ENCODE results near the gene WDFY4. TPM values are rescaled to one million over a fixed set of nuclear protein-coding genes. Genes with fewer than 3 reads are reported as not detected.

WDFY4 gene
- total and polyA plus RNA-seq, 2 of the 13 experiments (the other 11 are each of a cell fraction or from before 2014, with no cell fraction given), result not detected

DNA sequence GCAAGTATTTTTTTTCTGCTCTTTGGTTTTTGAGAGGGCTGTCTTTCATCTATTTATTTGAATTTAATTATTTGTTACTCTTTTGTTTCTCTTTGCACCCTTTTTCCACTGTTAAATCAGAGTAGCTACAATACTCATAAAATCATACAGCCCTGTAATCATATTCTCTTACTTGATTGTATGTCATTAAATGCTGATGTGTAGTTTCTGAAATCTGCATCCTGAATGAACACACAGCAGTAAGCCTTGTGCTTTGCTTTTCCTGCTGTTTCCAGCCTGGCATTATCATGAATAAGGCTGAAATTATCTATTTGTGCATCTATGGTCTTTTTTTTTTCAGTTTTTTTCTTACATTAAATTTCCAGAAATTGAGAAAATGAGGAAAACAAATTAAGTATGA lies 250.9 kb downstream of the WDFY4 start:
- BruUV-seq (replicated peaks), result no TSS peak
- no peak for DNase-seq (ENCODE audit: low spot score)
- H3K27ac ChIP-seq (ENCODE audit: extremely low read length, insufficient read depth, low read length), result no peak overlapping the region
- POLR2A ChIA-PET, result no interaction called here
- H4K20me1 ChIP-seq (ENCODE audit: insufficient read depth, low read length), result no peaks in the 10 kb centered on the region
- CTCF ChIA-PET (ENCODE audit: low intra/inter-chr PET ratio, low total read pairs), result no interaction called here
- H3K9me3 ChIP-seq (ENCODE audit: low read length), result no peaks in the 10 kb centered on the region
- H3K27me3 ChIP-seq (ENCODE audit: control insufficient read depth in 1 of 2, insufficient read depth in 2 of 2, low read length in 2 of 2), result peaks cover 4 to 18% of the 10 kb centered on the region in 2 experiments; a peak in 3 of 5 replicates
- H3K9ac ChIP-seq (ENCODE audit: insufficient read depth, low read depth, low read length), result no peak overlapping the region
- no peak overlapping the region for H3K4me3 ChIP-seq (replicated peaks in 1 of 3; ENCODE audit: insufficient read depth in 1 of 3, low read depth in 2 of 3, low read length in 3 of 3)
- FAIRE-seq, result no peak
- H3K36me3 ChIP-seq (replicated peaks in 1 of 2; ENCODE audit: control insufficient read depth in 1 of 2, insufficient read depth in 2 of 2, low read length in 2 of 2), result no peaks in the 10 kb centered on the region
- H2AFZ ChIP-seq (ENCODE audit: low read length), result no peak overlapping the region
- H3K4me2 ChIP-seq (ENCODE audit: low read depth, low read length), result no peak overlapping the region
- H3K4me1 ChIP-seq (ENCODE audit: insufficient read depth, low read length), result no peaks in the 10 kb centered on the region
- TF ChIP-seq MAFK (conservative IDR thresholded peaks at IDR 0.05 in 1 of 2, IDR thresholded peaks at IDR 0.05 in 1 of 2; ENCODE audit: low read length in 2 of 2) (0 out of 4 replicates have a peak, but pooled peaks of 1 of the 2 experiments have one; percentile 21), ELF3 (CRISPR knock-in tag; IDR thresholded peaks at IDR 0.05) (no peak)
- ATAC-seq, result no peak
- in situ Hi-C loops (cut with HindIII; ENCODE audit: extremely low pct_ligation_motif_present, low pct_unique_long_range_greater_than_20kb) (no loop called here), intact Hi-C loops (cut with micrococcal nuclease; ENCODE audit: unreplicated experiment) (no loop called here)
- H3K79me2 ChIP-seq (ENCODE audit: insufficient read depth, low read length), result no peaks in the 10 kb centered on the region

DNA sequence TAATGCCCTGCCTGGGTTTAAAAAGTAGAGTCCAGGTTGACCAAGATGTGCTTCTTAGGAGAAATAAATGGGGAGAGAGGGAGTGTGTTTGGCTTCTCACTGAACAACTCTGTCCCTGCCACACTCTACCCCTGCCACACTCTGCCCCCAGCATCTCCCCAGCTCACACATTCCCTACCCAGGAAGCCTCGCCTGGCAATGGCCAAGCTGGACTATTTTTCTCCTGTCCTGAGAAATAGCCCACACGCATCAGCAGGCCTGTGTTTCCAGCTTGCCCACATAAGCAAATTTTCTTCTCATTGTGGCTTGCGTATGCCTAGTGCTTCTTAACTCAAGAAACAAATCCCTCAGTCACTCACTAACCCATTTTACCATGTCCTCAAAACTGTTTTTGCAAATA lies 253.1 kb downstream of the WDFY4 start:
- Histone ChIP-seq H3K4me2 (ENCODE audit: low read depth, low read length) (no peak overlapping the region), H3K9ac (ENCODE audit: insufficient read depth, low read depth, low read length) (no peak overlapping the region), H4K20me1 (ENCODE audit: insufficient read depth, low read length) (no peaks in the 10 kb centered on the region), H3K79me2 (ENCODE audit: insufficient read depth, low read length) (no peaks in the 10 kb centered on the region), H3K27ac (ENCODE audit: extremely low read length, insufficient read depth, low read length) (no peak overlapping the region), H3K36me3 (replicated peaks in 1 of 2; ENCODE audit: control insufficient read depth in 1 of 2, insufficient read depth in 2 of 2, low read length in 2 of 2) (no peaks in the 10 kb centered on the region), H3K4me3 (replicated peaks in 1 of 3; ENCODE audit: insufficient read depth in 1 of 3, low read depth in 2 of 3, low read length in 3 of 3) (no peak overlapping the region), H3K27me3 (ENCODE audit: control insufficient read depth in 1 of 2, insufficient read depth in 2 of 2, low read length in 2 of 2) (peaks cover 4 to 24% of the 10 kb centered on the region in 2 experiments; a peak in 3 of 5 replicates), H3K4me1 (ENCODE audit: insufficient read depth, low read length) (no peaks in the 10 kb centered on the region), H2AFZ (ENCODE audit: low read length) (no peak overlapping the region), H3K9me3 (ENCODE audit: low read length) (no peaks in the 10 kb centered on the region)
- ChIA-PET CTCF (ENCODE audit: low intra/inter-chr PET ratio, low total read pairs) (no interaction called here), POLR2A (no interaction called here)
- FAIRE-seq (no peak), ATAC-seq (no peak), DNase-seq (ENCODE audit: low spot score) (no peak)
- no peak for TF ChIP-seq NFYB (CRISPR knock-in tag; IDR thresholded peaks at IDR 0.05)
- no TSS peak for BruUV-seq (replicated peaks)
- in situ Hi-C loops (cut with HindIII; ENCODE audit: extremely low pct_ligation_motif_present, low pct_unique_long_range_greater_than_20kb), result no loop called here
- intact Hi-C loops (cut with micrococcal nuclease; ENCODE audit: unreplicated experiment), result no loop called here
- WGBS (ENCODE audit: low lambda C conversion rate), result 45% methylated on average over 3 of the region's 3 CpGs

Data from HepG2 (cell line).